HepG2 (cell line): ENCODE results near the gene PRRT2. TPM values are rescaled to one million over a fixed set of nuclear protein-coding genes. Genes with fewer than 3 reads are reported as not detected.

ENCODE experiments used
- DNMT3B ChIP-seq: conservative IDR thresholded peaks from 2 replicates; pipeline ENCODE4 v1.6.1; 2016; ENCODE audit warnings: missing biosample characterization, control low read depth
- EP300 ChIP-seq, 3 experiments: sonication (generic) in 1 of 3; formaldehyde crosslinking in 1 of 3; IDR thresholded peaks; 2 replicates each; pipeline versions ENCODE4 v1.5.1 to v1.6.1; 2011 to 2020; ENCODE audit warnings: low read depth in 2 of 3, low read length in 2 of 3, borderline replicate concordance in 1 of 3, improper control_type of control experiment in 1 of 3, mild to moderate bottlenecking in 1 of 3, missing genetic modification reagents in 1 of 3, moderate library complexity in 1 of 3
- FIP1L1 ChIP-seq: fragments of 200-400 bp; formaldehyde crosslinking; IDR thresholded peaks from 2 replicates; pipeline ENCODE4 v1.6.1; 2018; ENCODE audit warnings: low read depth, mild to moderate bottlenecking, low read length, moderate library complexity, borderline replicate concordance; ENCODE audit not compliant: insufficient read depth
- GATA4 ChIP-seq: sonication (generic); IDR thresholded peaks from 2 replicates; pipeline ENCODE4 v1.6.1; 2016; ENCODE audit warnings: antibody characterized with exemption, low read depth, borderline replicate concordance
- KLF13 ChIP-seq: sonication (generic); formaldehyde crosslinking; IDR thresholded peaks from 2 replicates; pipeline ENCODE4 v1.4.0; 2020; ENCODE audit warnings: mild to moderate bottlenecking, missing genetic modification reagents
- MTF2 ChIP-seq: sonication (generic); formaldehyde crosslinking; IDR thresholded peaks from 2 replicates; pipeline ENCODE4 v1.5.0; 2020; ENCODE audit warnings: missing genetic modification reagents, borderline replicate concordance
- NFIB ChIP-seq: sonication (generic); formaldehyde crosslinking; IDR thresholded peaks from 2 replicates; pipeline ENCODE4 v1.9.0; 2021; ENCODE audit warnings: missing genetic modification reagents, mild to moderate bottlenecking, borderline replicate concordance
- PHF8 ChIP-seq: sonication (generic); formaldehyde crosslinking; IDR thresholded peaks from 2 replicates; pipeline ENCODE4 v1.5.0; 2020; ENCODE audit warnings: missing genetic modification reagents
- PTBP1 ChIP-seq: fragments of 200-400 bp; formaldehyde crosslinking; IDR thresholded peaks from 2 replicates; pipeline ENCODE4 v1.6.1; 2018; ENCODE audit warnings: low read length, low read depth; ENCODE audit not compliant: poor library complexity, severe bottlenecking
- SALL1 ChIP-seq: sonication (generic); formaldehyde crosslinking; IDR thresholded peaks from 2 replicates; pipeline ENCODE4 v1.8.0; 2022; ENCODE audit warnings: mild to moderate bottlenecking, missing genetic modification reagents
- ZFP36 ChIP-seq: fragments of 150-350 bp; IDR thresholded peaks from 2 replicates; pipeline ENCODE4 v1.6.1; 2018; ENCODE audit warnings: borderline replicate concordance, low read length, low read depth; ENCODE audit not compliant: partially characterized antibody
- ZNF570 ChIP-seq: sonication (generic); formaldehyde crosslinking; IDR thresholded peaks from 2 replicates; pipeline ENCODE4 v1.4.0; 2020; ENCODE audit warnings: mild to moderate bottlenecking, missing genetic modification reagents, borderline replicate concordance
- ZNF607 ChIP-seq: sonication (generic); formaldehyde crosslinking; IDR thresholded peaks from 2 replicates; pipeline ENCODE4 v1.5.1; 2020; ENCODE audit warnings: missing genetic modification reagents, mild to moderate bottlenecking, borderline replicate concordance
- ZNF713 ChIP-seq: sonication (generic); formaldehyde crosslinking; IDR thresholded peaks from 2 replicates; pipeline ENCODE4 v1.4.0; 2020; ENCODE audit warnings: mild to moderate bottlenecking, missing genetic modification reagents
- ZSCAN22 ChIP-seq: sonication (generic); formaldehyde crosslinking; IDR thresholded peaks from 2 replicates; pipeline ENCODE4 v1.4.0; 2020; ENCODE audit warnings: mild to moderate bottlenecking, missing genetic modification reagents
- polyA plus RNA-seq, 8 experiments: library from polyadenylated mRNA; depleted of rRNA in 3 of 8; stranded (reverse) in 7 of 8; unstranded in 1 of 8; fragments of >200 nt; fragmentation: Illumina TruSeq in 4 of 8; extraction: Trizol in 4 of 8; gene quantifications; 2 replicates each; pipeline versions ENCODE4 v1.2.1 to v1.2.3, GENCODE V29; 2011 to 2016; ENCODE audit warnings: low read depth in 4 of 8, missing spikeins in 1 of 8, mixed read lengths in 1 of 8; ENCODE audit not compliant: insufficient read depth in 1 of 8
- total RNA-seq, 5 experiments: library from RNA; depleted of rRNA; stranded (reverse); fragments of >200 nt; fragmentation: Illumina TruSeq; extraction: Trizol; gene quantifications; 2 replicates each; pipeline ENCODE4 v1.2.3, GENCODE V29; 2016; ENCODE audit warnings: low read depth in 1 of 5
- TF ChIP-seq, protein P1 (sequence below): sonication (generic); formaldehyde crosslinking; IDR thresholded peaks from 2 replicates; pipeline ENCODE4 v1.4.0; 2020; ENCODE audit warnings: missing genetic modification reagents
- TF ChIP-seq, protein P2 (sequence below): sonication (generic); formaldehyde crosslinking; IDR thresholded peaks from 2 replicates; pipeline ENCODE4 v1.4.0; 2020; ENCODE audit warnings: missing genetic modification reagents

PRRT2 gene
- total and polyA plus RNA-seq, 2 of the 13 experiments (the other 11 are each of a cell fraction or from before 2014, with no cell fraction given) = 0.51 to 1.1 TPM

DNA sequence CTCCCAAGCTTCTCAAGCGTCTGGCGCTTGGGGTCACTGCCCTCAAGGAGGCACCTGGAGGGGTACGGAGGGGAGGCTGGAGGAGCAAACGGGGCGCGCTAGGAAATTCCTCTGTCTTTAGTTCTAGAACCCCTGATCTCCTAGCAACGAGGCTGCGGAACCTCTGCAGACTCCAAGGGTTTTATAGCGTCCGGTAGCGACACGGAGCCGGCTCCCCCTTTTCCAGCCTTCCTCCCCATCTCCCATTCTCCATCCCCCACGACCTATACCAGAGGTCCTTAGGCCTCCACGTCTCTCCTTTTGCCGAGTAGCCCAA is 51.6 kb downstream of the PRRT2 start (continued):
- TF ChIP-seq GATA4 (no peak), NFIB (CRISPR knock-in tag) (no peak), EP300 (IDR thresholded peaks at IDR 0.05; ENCODE audit: low read depth in 2 of 2, low read length in 2 of 2) (0 out of 4 replicates have a peak, but pooled peaks of 1 of the 2 experiments have one; percentile 22), EP300 (CRISPR knock-in tag; IDR thresholded peaks at IDR 0.05; ENCODE audit: borderline replicate concordance) (no peak), ZFP36 (no peak), SALL1 (CRISPR knock-in tag) (0 out of 2 replicates have a peak, but pooled peaks have one; percentile 9), MTF2 (CRISPR knock-in tag) (no peak), ZNF607 (CRISPR knock-in tag) (no peak), KLF13 (CRISPR knock-in tag) (no peak), ZNF570 (CRISPR knock-in tag) (no peak), ZNF713 (CRISPR knock-in tag) (no peak), PTBP1 (peak; percentile 30), DNMT3B (no peak), FIP1L1 (no peak), ZSCAN22 (CRISPR knock-in tag) (no peak), PHF8 (no peak)
- TF ChIP-seq, protein P1, sequence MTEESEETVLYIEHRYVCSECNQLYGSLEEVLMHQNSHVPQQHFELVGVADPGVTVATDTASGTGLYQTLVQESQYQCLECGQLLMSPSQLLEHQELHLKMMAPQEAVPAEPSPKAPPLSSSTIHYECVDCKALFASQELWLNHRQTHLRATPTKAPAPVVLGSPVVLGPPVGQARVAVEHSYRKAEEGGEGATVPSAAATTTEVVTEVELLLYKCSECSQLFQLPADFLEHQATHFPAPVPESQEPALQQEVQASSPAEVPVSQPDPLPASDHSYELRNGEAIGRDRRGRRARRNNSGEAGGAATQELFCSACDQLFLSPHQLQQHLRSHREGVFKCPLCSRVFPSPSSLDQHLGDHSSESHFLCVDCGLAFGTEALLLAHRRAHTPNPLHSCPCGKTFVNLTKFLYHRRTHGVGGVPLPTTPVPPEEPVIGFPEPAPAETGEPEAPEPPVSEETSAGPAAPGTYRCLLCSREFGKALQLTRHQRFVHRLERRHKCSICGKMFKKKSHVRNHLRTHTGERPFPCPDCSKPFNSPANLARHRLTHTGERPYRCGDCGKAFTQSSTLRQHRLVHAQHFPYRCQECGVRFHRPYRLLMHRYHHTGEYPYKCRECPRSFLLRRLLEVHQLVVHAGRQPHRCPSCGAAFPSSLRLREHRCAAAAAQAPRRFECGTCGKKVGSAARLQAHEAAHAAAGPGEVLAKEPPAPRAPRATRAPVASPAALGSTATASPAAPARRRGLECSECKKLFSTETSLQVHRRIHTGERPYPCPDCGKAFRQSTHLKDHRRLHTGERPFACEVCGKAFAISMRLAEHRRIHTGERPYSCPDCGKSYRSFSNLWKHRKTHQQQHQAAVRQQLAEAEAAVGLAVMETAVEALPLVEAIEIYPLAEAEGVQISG (CRISPR knock-in tag) = peak; percentile 2; the same call in 1 of the 2 replicates
- TF ChIP-seq, protein P2, sequence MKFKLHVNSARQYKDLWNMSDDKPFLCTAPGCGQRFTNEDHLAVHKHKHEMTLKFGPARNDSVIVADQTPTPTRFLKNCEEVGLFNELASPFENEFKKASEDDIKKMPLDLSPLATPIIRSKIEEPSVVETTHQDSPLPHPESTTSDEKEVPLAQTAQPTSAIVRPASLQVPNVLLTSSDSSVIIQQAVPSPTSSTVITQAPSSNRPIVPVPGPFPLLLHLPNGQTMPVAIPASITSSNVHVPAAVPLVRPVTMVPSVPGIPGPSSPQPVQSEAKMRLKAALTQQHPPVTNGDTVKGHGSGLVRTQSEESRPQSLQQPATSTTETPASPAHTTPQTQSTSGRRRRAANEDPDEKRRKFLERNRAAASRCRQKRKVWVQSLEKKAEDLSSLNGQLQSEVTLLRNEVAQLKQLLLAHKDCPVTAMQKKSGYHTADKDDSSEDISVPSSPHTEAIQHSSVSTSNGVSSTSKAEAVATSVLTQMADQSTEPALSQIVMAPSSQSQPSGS (CRISPR knock-in tag) = no peak
